22Rv1 (cell line): ENCODE results near the gene TSPOAP1.

ENCODE experiments used
- ZFX ChIP-seq: fragments of 450-650 bp; IDR thresholded peaks from 2 replicates; pipeline ENCODE4 v1.6.1; 2017; ENCODE audit warnings: antibody characterized with exemption, borderline replicate concordance
- TF ChIP-seq, protein P1 (sequence below): fragments of 450-650 bp; IDR thresholded peaks from 2 replicates; pipeline ENCODE4 v1.5.1; 2017; ENCODE audit warnings: mild to moderate bottlenecking

- TF ChIP-seq, protein P1, sequence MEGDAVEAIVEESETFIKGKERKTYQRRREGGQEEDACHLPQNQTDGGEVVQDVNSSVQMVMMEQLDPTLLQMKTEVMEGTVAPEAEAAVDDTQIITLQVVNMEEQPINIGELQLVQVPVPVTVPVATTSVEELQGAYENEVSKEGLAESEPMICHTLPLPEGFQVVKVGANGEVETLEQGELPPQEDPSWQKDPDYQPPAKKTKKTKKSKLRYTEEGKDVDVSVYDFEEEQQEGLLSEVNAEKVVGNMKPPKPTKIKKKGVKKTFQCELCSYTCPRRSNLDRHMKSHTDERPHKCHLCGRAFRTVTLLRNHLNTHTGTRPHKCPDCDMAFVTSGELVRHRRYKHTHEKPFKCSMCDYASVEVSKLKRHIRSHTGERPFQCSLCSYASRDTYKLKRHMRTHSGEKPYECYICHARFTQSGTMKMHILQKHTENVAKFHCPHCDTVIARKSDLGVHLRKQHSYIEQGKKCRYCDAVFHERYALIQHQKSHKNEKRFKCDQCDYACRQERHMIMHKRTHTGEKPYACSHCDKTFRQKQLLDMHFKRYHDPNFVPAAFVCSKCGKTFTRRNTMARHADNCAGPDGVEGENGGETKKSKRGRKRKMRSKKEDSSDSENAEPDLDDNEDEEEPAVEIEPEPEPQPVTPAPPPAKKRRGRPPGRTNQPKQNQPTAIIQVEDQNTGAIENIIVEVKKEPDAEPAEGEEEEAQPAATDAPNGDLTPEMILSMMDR, result no peak
- no peak for TF ChIP-seq ZFX
Observed at GRCh38 chr17:58306131-58306951, 22.3 kb downstream of the TSPOAP1 start.
